ENCODE measurements around the gene STAT6. TPM values are rescaled to one million over a fixed set of nuclear protein-coding genes. Genes with fewer than 3 reads are reported as not detected.

Gene STAT6
- total RNA-seq, 1 donor from 2014 or later: 31.8 TPM

DNA sequence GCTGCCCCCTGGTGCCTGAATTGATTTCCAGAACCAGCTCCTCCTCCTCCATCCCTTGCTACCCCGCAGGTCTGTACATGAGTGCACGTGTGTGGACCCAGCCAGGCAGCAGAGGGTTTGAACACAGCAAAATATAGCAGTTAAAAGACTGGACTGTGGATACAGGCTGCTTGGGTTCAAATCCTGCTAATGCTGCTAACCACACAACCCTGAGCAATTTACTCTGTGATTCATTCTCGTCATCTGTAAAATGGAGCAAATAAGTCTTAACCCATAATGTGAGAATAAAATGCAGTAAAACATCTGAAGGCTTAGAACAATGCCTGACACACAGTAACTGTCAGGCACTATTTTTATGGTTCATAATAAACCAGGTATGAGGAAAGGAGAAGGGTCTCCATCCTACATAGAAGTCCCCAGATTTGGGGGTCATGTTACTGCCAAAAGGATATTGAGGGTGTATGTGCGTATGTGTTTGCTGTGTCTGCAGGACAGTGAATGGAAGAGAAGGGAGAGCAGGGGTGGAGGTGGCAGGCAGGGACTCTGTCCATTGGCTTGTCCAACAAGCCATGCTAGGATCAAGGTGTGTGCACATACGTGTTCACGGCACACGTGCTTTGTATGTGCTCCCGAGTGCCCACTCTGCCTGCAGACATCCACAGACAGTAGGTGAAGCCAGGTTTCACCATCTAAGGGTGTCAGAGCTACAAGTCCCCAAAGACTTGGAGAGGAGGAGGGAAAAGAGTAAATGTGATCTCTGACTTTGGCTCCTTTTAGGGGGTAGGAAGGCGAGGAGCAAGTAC, 1.5 kb upstream of the STAT6 start:
- Histone ChIP-seq H3K9ac (ENCODE audit: low read depth in 1 of 3, low read length in 3 of 3) (peak overlapping the region in 2 of 3 donors; percentile 81 to 83), H3K4me1 (ENCODE audit: control insufficient read depth in 3 of 3, insufficient read depth in 3 of 3, low read length in 3 of 3) (peaks cover 22 to 30% (median 25%) of the 10 kb centered on the region in 3 donors), H3K27ac (ENCODE audit: low read depth, low read length) (peak overlapping the region; percentile 98), H3K9me3 (ENCODE audit: control insufficient read depth in 3 of 3, low read length in 3 of 3) (no peaks in the 10 kb centered on the region), H3K36me3 (ENCODE audit: control insufficient read depth in 3 of 3, insufficient read depth in 3 of 3, low read length in 3 of 3) (peaks cover 0 to 2% (median 0%) of the 10 kb centered on the region in 3 donors), H3K27me3 (ENCODE audit: control insufficient read depth in 3 of 3, insufficient read depth in 3 of 3, low read length in 3 of 3) (no peaks in the 10 kb centered on the region), H3K4me3 (ENCODE audit: low read length in 3 of 3) (peak overlapping the region; percentile 73 to 87 (median 78))

DNA sequence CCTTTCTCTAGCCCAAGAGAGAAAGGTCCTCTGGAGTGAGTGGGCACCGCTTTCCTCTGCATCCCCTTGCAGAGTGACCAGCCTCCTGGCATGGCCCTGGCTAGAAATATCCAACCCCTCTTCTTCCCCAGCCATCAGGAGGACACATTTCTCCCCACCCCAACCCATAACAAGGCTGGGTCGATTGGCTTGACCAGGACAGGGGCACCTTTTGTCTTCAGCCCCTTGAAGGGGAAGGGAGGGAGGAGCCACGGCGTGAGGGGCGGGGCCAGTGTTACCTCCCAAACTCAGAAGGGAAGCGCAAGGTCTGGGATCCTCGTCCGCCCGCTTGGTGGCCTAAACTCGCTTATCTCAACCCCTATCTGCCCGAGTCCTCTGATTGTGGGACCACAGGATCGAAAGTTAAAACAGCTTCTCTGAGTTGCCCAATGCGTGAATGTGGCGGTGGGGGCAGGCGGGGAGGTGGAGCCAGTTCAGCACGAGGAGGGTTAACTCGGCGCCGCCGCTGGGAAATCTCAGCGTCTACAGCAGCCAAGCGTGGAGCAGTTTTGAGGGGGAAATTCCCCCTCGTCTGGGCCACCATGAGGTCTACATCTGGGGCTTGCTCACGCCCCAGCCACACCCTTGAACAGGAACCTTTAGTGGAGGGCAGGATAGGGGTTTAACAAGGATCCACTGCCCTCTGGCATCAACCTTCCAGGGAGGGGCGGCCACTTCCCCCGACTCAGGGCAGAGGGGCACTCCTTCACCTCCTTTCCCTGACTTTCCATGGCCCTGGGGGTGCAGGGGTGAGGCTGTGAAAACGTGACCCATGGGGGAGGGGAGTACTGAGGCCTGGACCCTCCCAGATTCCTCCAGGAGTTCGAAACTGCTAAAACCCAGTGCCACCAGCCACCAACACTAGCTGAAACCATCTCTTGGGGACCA, 795 bp downstream of the STAT6 start:
- no peaks in the 10 kb centered on the region for H3K9me3 ChIP-seq (ENCODE audit: control insufficient read depth in 3 of 3, low read length in 3 of 3)
- H3K4me1 ChIP-seq (ENCODE audit: control insufficient read depth in 3 of 3, insufficient read depth in 3 of 3, low read length in 3 of 3): peaks cover 22 to 30% (median 25%) of the 10 kb centered on the region in 3 donors
- peak overlapping the region; percentile 73 to 87 (median 78) for H3K4me3 ChIP-seq (ENCODE audit: low read length in 3 of 3)
- peaks cover 3 to 15% (median 8%) of the 10 kb centered on the region in 3 donors for H3K36me3 ChIP-seq (ENCODE audit: control insufficient read depth in 3 of 3, insufficient read depth in 3 of 3, low read length in 3 of 3)
- peak overlapping the region; percentile 81 to 88 (median 83) for H3K9ac ChIP-seq (ENCODE audit: low read depth in 1 of 3, low read length in 3 of 3)
- no peaks in the 10 kb centered on the region for H3K27me3 ChIP-seq (ENCODE audit: control insufficient read depth in 3 of 3, insufficient read depth in 3 of 3, low read length in 3 of 3)
- peak overlapping the region; percentile 98 for H3K27ac ChIP-seq (ENCODE audit: low read depth, low read length)

DNA sequence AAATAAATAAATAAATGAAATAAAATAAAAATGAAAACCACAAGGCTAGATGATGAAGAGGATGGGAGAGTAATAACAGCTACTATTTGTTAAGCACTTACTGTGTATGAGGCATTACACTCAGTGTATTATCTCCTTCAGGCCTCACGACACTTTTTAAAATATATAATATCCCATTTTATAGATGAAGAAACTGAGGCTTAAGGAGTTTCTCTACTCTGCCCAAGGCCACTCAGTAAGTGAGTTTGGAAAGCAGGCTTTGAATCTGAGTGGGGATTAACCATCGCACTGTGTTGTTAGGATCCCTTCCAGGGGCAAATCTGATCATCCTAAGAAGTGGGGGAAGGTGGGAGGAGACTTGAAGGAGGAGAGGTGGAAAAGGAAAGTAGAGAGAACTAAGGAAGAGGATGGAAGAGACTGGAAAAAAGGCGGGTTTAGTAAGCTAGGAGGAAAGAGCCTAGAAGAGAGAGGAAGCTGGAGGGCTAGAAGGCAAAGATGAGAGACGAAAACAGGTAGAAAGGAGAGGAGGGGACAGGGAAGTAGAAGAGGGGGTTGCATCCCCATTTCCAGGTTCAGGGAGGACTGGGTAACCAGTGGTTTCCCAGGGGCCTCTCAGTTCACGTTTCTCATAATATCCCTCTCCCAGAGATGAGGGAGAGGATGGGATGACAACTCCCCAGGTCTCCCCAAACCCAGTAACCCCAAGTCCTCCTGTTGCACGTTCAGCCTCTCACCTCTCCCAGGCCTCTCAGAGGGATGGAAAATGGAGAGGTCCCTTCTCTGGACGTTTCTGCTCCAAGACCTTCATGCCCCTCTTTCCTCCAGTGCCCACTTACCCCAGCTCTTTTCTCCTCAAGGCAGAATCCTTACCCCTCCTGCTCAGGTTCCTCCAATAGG, 1.7 kb downstream of the STAT6 start:
- Histone ChIP-seq H3K36me3 (ENCODE audit: control insufficient read depth in 3 of 3, insufficient read depth in 3 of 3, low read length in 3 of 3) (peaks cover 3 to 17% (median 10%) of the 10 kb centered on the region in 3 donors), H3K4me1 (ENCODE audit: control insufficient read depth in 3 of 3, insufficient read depth in 3 of 3, low read length in 3 of 3) (peaks cover 22 to 30% (median 25%) of the 10 kb centered on the region in 3 donors), H3K9me3 (ENCODE audit: control insufficient read depth in 3 of 3, low read length in 3 of 3) (no peaks in the 10 kb centered on the region), H3K4me3 (ENCODE audit: low read length in 3 of 3) (peak overlapping the region; percentile 73 to 87 (median 78)), H3K27me3 (ENCODE audit: control insufficient read depth in 3 of 3, insufficient read depth in 3 of 3, low read length in 3 of 3) (no peaks in the 10 kb centered on the region), H3K27ac (ENCODE audit: low read depth, low read length) (peak overlapping the region; percentile 98), H3K9ac (ENCODE audit: low read depth in 1 of 3, low read length in 3 of 3) (peak overlapping the region in 2 of 3 donors; percentile 81 to 83)

DNA sequence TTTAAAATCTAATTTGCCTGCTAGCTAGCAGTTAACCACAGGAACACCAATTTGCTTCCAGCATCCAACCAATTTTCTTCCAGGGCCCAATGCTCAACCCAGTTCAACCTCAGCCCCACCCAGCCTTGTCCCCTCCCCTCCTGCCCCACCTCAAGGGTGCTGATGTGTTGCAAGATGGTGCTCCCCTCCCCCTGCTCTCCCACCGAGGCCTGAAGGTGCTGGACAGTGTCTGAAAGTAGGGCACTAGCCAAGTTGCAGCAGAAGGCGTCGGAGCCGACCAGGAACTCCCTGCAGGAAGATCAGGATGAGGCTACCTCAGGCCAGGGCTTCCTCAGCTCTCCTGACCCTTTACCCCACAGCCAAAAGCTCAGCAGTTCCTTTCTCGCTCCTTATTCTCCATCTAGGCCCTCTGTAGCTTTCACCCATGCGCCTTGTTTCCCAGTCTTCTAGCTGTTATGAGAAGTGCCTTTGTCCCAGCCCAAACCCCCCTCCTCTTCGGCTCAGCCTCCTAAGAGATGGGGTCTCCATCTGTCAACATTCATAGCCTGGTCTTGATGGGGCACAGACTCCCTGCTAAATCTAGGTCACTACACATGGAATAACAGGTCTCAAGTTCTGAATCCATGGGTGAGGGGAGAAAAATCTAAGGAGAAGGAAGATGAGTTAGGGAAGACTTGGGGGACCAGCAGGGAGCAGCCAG, 3.6 kb downstream of the STAT6 start:
- Histone ChIP-seq H3K27ac (ENCODE audit: low read depth, low read length) (no peak overlapping the region), H3K36me3 (ENCODE audit: control insufficient read depth in 3 of 3, insufficient read depth in 3 of 3, low read length in 3 of 3) (peaks cover 3 to 25% (median 10%) of the 10 kb centered on the region in 3 donors), H3K27me3 (ENCODE audit: control insufficient read depth in 3 of 3, insufficient read depth in 3 of 3, low read length in 3 of 3) (no peaks in the 10 kb centered on the region), H3K9ac (ENCODE audit: low read depth in 1 of 3, low read length in 3 of 3) (no peak overlapping the region), H3K4me3 (ENCODE audit: low read length in 3 of 3) (no peak overlapping the region), H3K4me1 (ENCODE audit: control insufficient read depth in 3 of 3, insufficient read depth in 3 of 3, low read length in 3 of 3) (peaks cover 20 to 25% (median 23%) of the 10 kb centered on the region in 3 donors), H3K9me3 (ENCODE audit: control insufficient read depth in 3 of 3, low read length in 3 of 3) (no peaks in the 10 kb centered on the region)

DNA sequence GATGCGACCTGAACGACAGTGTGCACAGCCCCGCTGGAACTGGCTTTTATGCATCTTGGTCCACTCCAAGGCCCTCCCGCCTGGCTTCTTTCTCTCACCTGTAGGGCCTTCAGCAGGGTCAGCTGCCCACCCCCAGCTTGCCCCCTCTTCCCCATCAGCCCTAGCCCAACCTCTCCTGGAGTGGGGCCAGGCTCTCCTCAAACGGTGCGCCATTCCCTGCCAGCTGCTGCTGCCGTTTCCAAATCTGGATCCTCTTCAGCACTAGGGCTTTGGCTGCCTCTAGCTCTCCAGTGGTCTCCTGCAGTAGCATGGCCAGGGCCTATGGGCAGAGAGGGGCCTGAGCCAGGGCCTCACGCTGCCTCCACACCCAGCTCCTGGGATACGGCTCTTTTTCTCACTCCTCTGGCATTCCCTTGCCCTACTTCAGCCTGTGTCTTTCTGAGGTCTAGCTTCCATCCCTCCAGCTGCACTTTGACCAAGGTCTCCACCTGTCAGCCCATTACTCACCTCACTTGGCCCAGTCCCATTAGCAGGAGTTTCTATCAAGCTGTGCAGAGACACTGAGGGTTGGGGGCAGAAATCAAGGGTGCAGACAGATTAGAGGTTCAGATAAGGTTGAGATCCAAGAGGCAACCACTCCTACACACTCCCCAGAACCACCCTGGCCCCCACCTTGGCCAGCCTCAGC, 5.0 kb downstream of the STAT6 start:
- Histone ChIP-seq H3K9me3 (ENCODE audit: control insufficient read depth in 3 of 3, low read length in 3 of 3) (no peaks in the 10 kb centered on the region), H3K4me1 (ENCODE audit: control insufficient read depth in 3 of 3, insufficient read depth in 3 of 3, low read length in 3 of 3) (peaks cover 8 to 11% (median 10%) of the 10 kb centered on the region in 3 donors), H3K36me3 (ENCODE audit: control insufficient read depth in 3 of 3, insufficient read depth in 3 of 3, low read length in 3 of 3) (peaks cover 5 to 30% (median 10%) of the 10 kb centered on the region in 3 donors), H3K27ac (ENCODE audit: low read depth, low read length) (no peak overlapping the region), H3K4me3 (ENCODE audit: low read length in 3 of 3) (no peak overlapping the region), H3K27me3 (ENCODE audit: control insufficient read depth in 3 of 3, insufficient read depth in 3 of 3, low read length in 3 of 3) (no peaks in the 10 kb centered on the region), H3K9ac (ENCODE audit: low read depth in 1 of 3, low read length in 3 of 3) (no peak overlapping the region)

DNA sequence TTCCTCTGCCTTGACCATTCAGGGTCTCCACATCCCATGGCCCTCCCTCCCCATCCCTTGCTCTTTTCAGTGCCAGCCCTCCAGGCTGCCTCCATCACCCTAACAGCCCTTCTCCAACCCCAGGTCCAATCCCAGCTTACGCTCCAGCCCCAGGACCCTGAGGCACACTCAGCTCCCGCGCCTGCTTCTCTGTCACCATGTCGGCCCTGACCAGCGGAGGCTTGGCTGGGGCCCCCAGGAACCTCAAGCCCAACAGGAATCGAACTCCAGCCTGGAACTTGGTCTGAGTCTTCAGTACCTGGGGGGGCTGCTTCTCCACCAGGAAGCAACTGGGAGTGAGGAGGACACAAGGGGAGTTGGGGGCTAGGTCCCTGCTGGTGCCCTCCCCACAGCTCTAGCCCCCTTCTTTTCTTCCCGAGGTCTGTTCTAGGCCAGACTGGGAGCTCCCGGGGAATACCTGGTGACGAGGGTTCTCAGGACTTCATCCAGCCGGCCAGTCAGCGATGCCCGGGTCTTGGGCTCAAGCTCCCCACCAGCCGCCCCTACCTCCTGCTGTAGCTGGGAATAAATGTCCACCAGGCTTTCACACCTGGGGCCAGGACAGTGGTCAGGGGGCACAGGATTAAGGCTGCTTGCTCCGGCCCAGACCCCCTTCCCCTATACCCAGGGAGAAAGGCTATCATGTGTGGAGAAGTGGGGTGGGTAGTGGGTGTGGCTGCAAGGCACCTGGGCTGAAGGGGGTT, 6.0 kb downstream of the STAT6 start:
- Histone ChIP-seq H3K36me3 (ENCODE audit: control insufficient read depth in 3 of 3, insufficient read depth in 3 of 3, low read length in 3 of 3) (peaks cover 6 to 30% (median 10%) of the 10 kb centered on the region in 3 donors), H3K27ac (ENCODE audit: low read depth, low read length) (no peak overlapping the region), H3K27me3 (ENCODE audit: control insufficient read depth in 3 of 3, insufficient read depth in 3 of 3, low read length in 3 of 3) (no peaks in the 10 kb centered on the region), H3K4me3 (ENCODE audit: low read length in 3 of 3) (no peak overlapping the region), H3K9ac (ENCODE audit: low read depth in 1 of 3, low read length in 3 of 3) (no peak overlapping the region), H3K4me1 (ENCODE audit: control insufficient read depth in 3 of 3, insufficient read depth in 3 of 3, low read length in 3 of 3) (peaks cover 4 to 10% (median 7%) of the 10 kb centered on the region in 3 donors), H3K9me3 (ENCODE audit: control insufficient read depth in 3 of 3, low read length in 3 of 3) (no peaks in the 10 kb centered on the region)

DNA sequence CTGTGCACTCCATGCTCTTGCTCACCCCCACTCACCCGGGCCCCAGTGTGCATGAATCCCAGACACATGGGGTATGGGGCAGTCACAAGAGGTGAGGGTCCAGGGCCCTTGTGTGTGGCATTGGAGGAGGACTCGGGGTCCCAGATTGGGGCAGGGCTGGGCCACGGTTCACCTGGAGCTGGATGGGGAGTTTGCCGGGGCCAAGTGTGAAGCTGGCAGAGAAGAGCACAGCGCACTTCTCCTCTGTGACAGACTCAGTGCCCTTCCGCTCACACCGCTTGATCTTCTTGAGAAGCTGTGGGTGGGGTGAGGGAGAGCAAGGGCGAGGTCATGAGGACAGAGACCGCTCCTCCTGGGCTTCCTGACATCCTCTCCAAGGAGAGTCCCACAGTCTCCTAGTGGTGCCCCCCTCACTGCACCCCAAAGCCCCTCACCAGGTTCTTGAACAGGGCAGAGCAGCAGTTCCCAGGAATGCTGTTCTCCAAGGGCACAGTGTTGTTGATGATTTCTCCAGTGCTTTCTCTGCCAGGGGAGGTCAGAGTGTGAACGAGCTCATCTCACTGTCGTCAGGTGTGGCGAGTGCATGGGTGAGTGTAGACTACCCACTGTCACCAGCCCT, 6.8 kb downstream of the STAT6 start:
- no peak overlapping the region for H3K9ac ChIP-seq (ENCODE audit: low read depth in 1 of 3, low read length in 3 of 3)
- H3K27me3 ChIP-seq (ENCODE audit: control insufficient read depth in 3 of 3, insufficient read depth in 3 of 3, low read length in 3 of 3): no peaks in the 10 kb centered on the region
- H3K9me3 ChIP-seq (ENCODE audit: control insufficient read depth in 3 of 3, low read length in 3 of 3): no peaks in the 10 kb centered on the region
- H3K4me3 ChIP-seq (ENCODE audit: low read length in 3 of 3): no peak overlapping the region
- peaks cover 0 to 3% (median 2%) of the 10 kb centered on the region in 3 donors for H3K4me1 ChIP-seq (ENCODE audit: control insufficient read depth in 3 of 3, insufficient read depth in 3 of 3, low read length in 3 of 3)
- peaks cover 9 to 37% (median 10%) of the 10 kb centered on the region in 3 donors for H3K36me3 ChIP-seq (ENCODE audit: control insufficient read depth in 3 of 3, insufficient read depth in 3 of 3, low read length in 3 of 3)
- no peak overlapping the region for H3K27ac ChIP-seq (ENCODE audit: low read depth, low read length)

DNA sequence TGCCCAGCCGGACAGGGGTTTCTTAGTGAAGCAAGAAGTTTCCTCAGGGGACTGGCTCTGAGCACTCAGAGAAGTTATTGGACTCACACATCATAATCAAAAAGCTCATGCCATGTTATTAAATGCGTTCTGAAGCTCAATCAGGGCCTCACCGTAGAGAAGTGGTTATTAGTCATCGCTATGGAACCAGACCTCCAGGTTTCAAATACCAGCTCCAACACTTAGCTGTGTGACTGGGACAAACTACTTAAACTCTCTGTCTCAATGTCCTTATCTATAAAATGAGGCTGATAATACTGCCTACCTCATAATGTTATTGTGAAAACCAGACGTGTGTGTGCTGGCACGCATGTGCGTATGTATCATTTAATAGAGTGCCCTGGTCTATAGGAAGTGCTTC, 7.3 kb downstream of the STAT6 start:
- Histone ChIP-seq H3K9me3 (ENCODE audit: control insufficient read depth in 3 of 3, low read length in 3 of 3) (no peaks in the 10 kb centered on the region), H3K27me3 (ENCODE audit: control insufficient read depth in 3 of 3, insufficient read depth in 3 of 3, low read length in 3 of 3) (no peaks in the 10 kb centered on the region), H3K9ac (ENCODE audit: low read depth in 1 of 3, low read length in 3 of 3) (no peak overlapping the region), H3K4me3 (ENCODE audit: low read length in 3 of 3) (no peak overlapping the region), H3K27ac (ENCODE audit: low read depth, low read length) (no peak overlapping the region), H3K4me1 (ENCODE audit: control insufficient read depth in 3 of 3, insufficient read depth in 3 of 3, low read length in 3 of 3) (peaks cover 0 to 3% (median 0%) of the 10 kb centered on the region in 3 donors), H3K36me3 (ENCODE audit: control insufficient read depth in 3 of 3, insufficient read depth in 3 of 3, low read length in 3 of 3) (peaks cover 9 to 42% (median 12%) of the 10 kb centered on the region in 3 donors)
